SW 1271 (cell line): Measurements from ENCODE around the gene PEX14.
A peak's percentile ranks its signal among the peaks of the same experiment; 100 is the strongest.

Experiments
- DNase-seq, 2 experiments: peaks; one replicate each; lab custom pipeline; 2025; lab: John Stamatoyannopoulos, UW

The PEX14 gene

GRCh38 chr1:10635085-10635896 lies 160.5 kb downstream of the PEX14 start:
- no peak for DNase-seq

GRCh38 chr1:10635992-10636391 lies 161.2 kb downstream of the PEX14 start:
- no peak for DNase-seq

- no peak for DNase-seq
Measured at GRCh38 chr1:10637400-10637799, 162.7 kb downstream of the PEX14 start.

- DNase-seq: no peak
Measured at GRCh38 chr1:10637834-10638558, 163.2 kb downstream of the PEX14 start.

- DNase-seq: no peak
Measured at GRCh38 chr1:10638559-10639005, 163.8 kb downstream of the PEX14 start.

GRCh38 chr1:10639011-10639774 lies 164.4 kb downstream of the PEX14 start:
- no peak for DNase-seq

- DNase-seq: no peak
Measured at GRCh38 chr1:10639775-10640578, 165.2 kb downstream of the PEX14 start.

- no peak for DNase-seq
Measured at GRCh38 chr1:10640843-10641553, 166.2 kb downstream of the PEX14 start.

- DNase-seq: no peak
Measured at GRCh38 chr1:10641976-10642375, 167.2 kb downstream of the PEX14 start.

GRCh38 chr1:10642403-10643080 lies 167.8 kb downstream of the PEX14 start:
- no peak for DNase-seq

- DNase-seq: no peak
Measured at GRCh38 chr1:10643607-10644306, 169.0 kb downstream of the PEX14 start.

- DNase-seq: no peak
Measured at GRCh38 chr1:10644307-10645128, 169.8 kb downstream of the PEX14 start.

GRCh38 chr1:10646347-10646861 lies 171.7 kb downstream of the PEX14 start:
- DNase-seq: peak in 1 of 2 experiments; percentile 10

GRCh38 chr1:10647414-10648170 lies 172.8 kb downstream of the PEX14 start:
- no peak for DNase-seq

GRCh38 chr1:10648689-10649516 lies 174.2 kb downstream of the PEX14 start:
- DNase-seq: no peak

- no peak for DNase-seq
Measured at GRCh38 chr1:10649517-10650201, 174.9 kb downstream of the PEX14 start.
